Neural progenitor cell (in vitro differentiated cells): ENCODE results near the gene OR2A1.
"Not testable (repeated sequence)": the region's sequence is repeated elsewhere in the genome, so short reads cannot be mapped to it uniquely, and the experiment has no call there.

Experiments
- CTCF ChIP-seq: fragments of 200-600 bp; sonication (generic); IDR thresholded peaks from 2 replicates; pipeline ENCODE4 v1.5.1; 2017; ENCODE audit warnings: antibody characterized with exemption, mild to moderate bottlenecking
- EZH2 ChIP-seq: fragments of 200-600 bp; sonication (generic); IDR thresholded peaks from 2 replicates; pipeline ENCODE4 v1.6.1; 2017; ENCODE audit warnings: antibody characterized with exemption, mild to moderate bottlenecking, moderate library complexity

GRCh38 chr7:144367250-144367649 lies 55.0 kb downstream of the OR2A1 start:
- not testable (repeated sequence) for TF ChIP-seq CTCF, EZH2
